Hypothalamus (tissue), 51 donors: ENCODE results near the gene CEBPG.

Source experiments
- DNase-seq, 51 donors: peaks; one replicate each; lab custom pipeline; 2025; lab: John Stamatoyannopoulos, UW

The CEBPG gene

DNA sequence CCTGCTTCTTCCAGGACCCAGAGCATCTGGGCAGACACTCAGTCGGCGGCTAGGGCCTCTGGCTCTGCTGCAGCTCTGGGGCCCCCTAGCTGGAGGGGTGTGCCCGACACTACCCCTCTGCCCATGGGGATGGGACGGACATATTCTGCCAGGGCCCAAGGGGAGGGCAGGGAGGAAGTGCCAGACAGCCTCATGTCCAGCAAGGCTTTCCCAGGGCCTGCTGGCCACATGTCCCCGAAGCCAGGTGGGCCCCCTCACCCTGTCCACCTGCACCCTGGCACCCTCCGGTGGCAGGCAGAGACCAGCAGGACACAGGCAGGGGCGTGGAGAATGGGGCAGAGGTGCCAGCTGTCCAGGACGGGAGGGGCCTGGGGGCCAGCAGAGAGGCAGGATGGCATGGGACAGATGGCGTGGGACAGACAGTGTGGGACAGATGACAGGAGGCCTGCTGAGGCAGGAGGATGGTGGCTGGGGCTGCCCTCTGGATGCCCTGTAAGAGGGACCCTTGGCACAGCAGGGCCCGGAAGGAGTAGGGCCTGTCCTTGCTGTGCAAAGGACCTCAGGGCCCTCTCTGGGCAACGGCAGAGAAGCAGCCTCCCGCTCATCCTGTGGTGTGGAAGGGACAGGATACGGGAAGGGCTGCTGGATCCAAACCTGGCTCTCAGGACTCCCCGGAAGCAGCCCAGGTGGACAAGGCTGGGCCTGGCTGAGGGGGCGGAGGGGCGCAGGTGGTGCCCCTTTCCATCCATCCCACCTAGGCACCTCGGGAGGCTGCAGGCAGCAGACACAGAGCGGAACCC lies 29.1 kb downstream of the CEBPG start:
- no peak for DNase-seq

DNA sequence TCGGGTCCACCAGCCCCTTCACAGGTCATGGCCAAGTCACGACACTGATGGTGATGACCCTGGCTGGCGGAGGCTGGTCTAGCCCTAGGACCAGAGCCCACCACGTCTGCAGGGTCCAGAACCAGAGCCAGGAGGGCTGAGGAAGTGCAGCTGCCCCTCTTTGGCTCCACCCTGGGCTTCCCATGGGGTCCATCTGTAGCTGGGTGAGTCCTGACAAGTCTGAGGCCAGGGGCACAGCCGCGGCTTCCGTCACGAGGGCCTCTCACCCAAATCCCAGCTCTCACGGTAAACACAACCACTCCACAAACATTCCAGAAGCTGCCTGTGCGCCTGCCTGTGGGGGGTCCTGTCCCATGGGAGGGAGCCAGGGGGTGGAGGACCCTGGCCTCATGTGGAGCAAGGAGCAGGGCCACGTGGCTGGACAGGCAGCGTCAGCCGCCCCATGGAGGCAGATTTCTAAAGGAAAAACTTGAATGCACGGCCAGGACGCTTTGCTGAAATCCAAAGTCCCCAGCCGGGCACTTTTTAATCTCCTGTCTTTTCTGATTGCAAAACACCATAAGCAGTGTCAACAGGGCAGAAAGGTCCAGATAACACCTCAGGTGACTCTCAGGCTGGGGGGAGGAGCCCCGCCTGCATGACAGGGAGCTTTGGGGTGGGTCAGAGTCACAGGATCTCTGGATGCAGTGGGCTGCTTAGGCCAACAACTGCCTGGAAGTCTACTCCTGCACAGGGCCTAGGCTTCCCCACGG lies 29.9 kb downstream of the CEBPG start:
- DNase-seq, result no peak

DNA sequence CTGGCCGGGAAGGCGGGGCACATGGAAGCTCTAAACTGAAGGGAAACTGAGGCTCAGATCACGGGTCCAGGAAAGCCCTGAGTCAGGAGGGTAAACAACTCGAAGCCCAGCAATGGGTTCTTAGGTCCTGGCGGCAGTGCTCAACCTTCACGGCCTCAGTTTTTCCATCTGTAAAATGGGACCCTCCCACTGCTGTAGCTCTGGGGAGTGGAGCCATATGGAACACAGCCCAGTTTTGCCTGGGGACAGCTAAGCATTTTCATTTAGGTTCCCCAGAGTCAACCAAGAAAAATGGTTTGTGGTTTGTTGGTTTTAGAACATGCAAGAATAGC lies 30.4 kb downstream of the CEBPG start:
- DNase-seq, result no peak

DNA sequence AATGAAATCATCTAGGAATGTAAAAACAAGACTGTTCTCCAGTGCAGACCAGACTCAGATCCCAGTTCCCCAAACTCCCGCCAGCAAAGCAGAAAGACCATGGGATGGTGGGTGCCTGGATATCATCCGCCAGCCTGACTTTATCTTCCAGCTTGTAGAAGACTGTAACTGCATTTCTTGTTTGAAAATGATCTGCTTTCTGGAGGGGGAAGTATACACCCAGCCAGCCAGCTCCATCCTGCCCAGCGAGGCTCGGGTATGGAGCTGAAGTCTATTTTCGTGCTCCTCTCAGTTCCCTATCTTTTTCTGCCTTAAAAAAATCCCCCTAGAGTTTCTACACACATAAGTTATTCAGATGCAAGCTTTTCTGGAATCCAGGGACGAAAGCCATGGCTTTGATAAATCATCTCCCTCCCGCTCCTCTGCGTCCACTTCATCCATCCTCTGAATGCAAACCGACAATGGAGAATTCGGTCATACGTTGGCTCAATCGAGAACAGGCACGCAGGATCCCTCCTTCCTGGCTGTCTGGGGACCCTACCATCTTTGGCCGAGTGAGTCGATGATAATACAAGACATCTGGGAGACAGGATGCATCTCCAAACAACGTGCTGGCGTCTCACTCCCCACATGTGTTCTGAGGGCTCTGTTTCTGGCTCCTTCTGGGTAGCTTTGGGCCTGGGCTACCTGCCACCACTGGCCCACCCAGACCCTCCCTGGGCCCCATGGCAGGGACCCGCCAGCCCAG lies 31.2 kb downstream of the CEBPG start:
- DNase-seq, result no peak

GRCh38 chr19:33405254-33405552 lies 31.7 kb downstream of the CEBPG start:
- DNase-seq, result no peak

DNA sequence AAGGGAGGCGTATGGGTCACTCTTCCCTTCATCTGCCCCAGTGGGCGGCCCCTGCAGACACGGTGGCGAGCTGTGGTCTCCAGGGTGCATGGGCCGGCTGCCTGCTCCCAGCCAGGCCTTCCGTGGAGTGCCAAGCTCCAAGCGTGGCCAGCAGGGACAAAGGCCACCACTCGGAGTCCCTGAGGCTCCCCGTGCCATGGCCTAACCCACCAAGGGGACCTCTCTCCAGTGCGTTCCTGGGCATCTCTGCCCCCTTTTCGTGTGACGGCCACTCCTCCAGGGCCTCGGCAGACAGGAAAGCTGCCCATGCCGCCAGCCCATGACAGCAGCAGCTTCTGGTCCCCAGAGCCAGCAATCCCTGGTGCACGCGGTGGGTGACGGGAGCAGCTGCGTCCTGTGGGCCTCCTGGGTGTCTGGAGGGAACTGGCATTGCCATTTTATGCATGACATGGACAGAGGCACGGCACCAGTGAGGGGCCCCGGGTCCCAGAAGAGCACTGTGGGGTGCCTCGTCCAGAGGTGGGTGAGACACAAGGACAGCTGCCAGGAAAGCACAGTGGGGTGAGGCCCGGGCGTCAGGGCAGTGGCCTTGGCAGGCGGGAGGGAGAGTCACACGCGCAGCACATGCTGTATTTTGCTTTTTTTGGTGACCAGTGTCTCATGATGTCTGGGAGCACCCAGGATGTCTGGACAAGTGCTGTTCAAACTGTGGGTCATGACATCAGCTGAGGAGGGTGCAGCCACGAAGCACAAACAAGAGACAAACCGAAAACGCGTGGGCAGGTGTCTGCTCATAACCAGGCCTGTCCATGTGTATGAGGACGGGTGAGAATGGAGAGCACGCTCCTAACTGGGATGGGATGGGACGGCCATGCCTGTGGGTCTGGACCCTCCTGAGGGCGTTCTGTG lies 32.3 kb downstream of the CEBPG start:
- peak in 16 of 51 donors; percentile 7 to 65 (median 41) for DNase-seq

- peak in 43 of 51 donors; percentile 13 to 81 (median 50) for DNase-seq
Measured at GRCh38 chr19:33406521-33407139, 33.1 kb downstream of the CEBPG start.

DNA sequence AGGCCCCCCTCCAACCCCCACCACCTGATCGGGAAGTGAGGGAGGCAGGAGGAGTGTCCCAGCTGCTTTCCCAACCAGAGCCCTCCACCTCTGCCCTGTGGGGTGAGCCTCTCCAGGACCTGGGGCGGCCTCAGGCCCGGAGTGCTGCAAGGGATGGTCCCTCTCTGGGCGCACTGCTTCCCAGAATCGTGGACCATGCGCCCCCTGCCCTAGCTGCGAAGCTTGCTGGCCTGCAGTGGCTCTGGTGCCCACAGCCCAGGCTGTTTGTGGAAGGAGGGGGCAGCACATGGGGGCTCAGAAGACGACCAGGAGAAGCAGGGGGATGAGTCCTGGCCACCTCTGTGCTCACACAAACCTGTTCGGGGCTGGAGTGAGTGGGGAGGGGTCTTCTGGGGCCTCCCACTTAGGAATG lies 33.6 kb downstream of the CEBPG start:
- no peak for DNase-seq

DNA sequence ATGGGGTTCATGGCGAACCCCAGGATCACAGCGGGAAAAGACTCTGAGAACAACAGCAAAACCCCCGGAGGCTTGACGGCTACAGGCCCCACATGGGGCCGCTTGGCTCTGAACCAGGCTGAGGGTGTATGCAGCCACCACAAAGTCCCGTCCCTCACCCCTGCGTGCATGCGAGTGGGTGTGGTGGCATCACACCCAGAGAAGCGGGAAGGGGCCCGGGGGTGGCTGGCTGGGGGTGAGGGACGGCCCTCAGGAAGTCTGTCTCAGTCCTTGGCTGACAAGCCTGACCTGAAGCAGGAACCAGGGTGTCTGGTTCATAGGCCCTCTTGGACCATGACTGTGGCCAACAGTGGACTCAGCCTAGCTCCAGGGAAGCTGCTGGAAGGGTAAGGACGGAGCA lies 34.2 kb downstream of the CEBPG start:
- peak in 1 of 51 donors; percentile 11 for DNase-seq

- DNase-seq, result no peak
Measured at GRCh38 chr19:33408116-33408515, 34.6 kb downstream of the CEBPG start.

DNA sequence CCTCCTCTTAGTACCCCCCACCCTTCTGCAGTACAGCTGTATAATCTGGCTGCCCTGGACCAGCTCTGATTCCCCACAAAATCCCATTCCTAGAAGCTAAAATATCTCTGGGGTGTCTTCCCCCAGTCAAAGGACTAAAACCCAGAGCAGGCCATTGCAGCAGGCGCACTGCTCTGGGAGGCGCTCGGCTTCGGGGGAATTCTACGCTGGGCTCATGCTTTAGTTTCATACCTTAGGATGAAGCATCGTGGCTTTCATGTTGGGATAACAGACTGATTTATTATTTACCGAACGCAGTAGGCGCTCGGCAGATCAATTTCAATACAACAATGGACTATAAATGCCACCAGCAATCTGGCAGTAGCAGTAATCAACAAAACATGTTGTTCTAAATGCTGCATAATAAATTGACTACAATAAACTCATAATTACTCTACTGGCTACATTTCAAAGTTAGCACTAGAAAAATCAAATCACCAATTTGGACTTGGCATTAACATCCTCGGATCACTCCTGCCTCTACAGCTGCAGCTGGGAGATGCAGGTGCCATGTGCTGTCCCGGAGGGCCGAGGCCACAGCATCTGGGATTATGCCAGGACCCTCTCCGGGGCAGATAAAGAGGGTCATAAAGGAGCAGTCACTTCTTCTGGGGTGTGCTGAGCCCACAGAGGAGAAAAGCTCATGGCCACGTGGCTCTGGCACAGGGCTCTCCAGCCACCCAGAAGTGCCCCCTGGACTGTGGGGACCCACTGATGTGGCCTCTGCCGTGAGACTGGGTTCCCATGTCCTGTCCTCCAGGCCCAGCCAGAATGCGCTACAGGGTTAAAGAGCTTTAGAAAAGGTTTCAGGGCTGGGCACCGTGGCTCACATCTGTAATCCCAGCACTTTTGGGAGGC lies 35.3 kb downstream of the CEBPG start:
- no peak for DNase-seq

GRCh38 chr19:33409906-33410685 lies 36.6 kb downstream of the CEBPG start:
- no peak for DNase-seq

GRCh38 chr19:33410915-33411401 lies 37.4 kb downstream of the CEBPG start:
- DNase-seq, result no peak

- DNase-seq, result no peak
Measured at GRCh38 chr19:33411621-33412180, 38.2 kb downstream of the CEBPG start.

- DNase-seq, result peak in 1 of 51 donors; percentile 5
Measured at GRCh38 chr19:33412601-33413425, 39.3 kb downstream of the CEBPG start.

DNA sequence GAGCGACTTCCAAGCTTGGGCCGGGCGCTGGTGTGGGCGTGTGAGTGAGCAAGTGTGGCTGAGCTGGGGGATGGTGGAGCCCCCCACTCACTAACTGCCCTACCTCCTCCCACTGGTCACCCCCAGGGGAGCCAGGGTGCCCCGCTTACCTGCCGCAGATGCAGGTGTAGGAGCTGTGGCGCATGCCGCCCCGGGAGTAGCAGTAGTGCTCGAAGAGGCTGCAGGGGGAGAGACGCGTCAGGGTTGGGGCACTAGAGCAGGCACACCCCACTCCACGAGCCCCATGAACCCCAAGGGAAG lies 39.9 kb downstream of the CEBPG start:
- DNase-seq, result no peak
